Activated CD4-positive, alpha-beta T cell treated with anti-CD3 and anti-CD28 coated beads, Interleukin-2, amount 50 U/mL, for 24 hours (primary cell): Measurements from ENCODE around the gene APIP.

ENCODE experiments used
- DNase-seq, 2 donors: peaks; one replicate each; pipeline ENCODE4 v3.0.0-alpha.2; 2020; ENCODE audit warnings: low read depth in 1 of 2, low spot score in 1 of 2

The APIP gene

GRCh38 chr11:34844463-34845112 lies 71.6 kb downstream of the APIP start:
- DNase-seq = no peak

GRCh38 chr11:34843271-34843670 lies 72.9 kb downstream of the APIP start:
- DNase-seq = no peak

GRCh38 chr11:34840736-34841386 lies 75.3 kb downstream of the APIP start:
- DNase-seq = peak in 1 of 2 donors; percentile 16

GRCh38 chr11:34839969-34840368 lies 76.2 kb downstream of the APIP start:
- DNase-seq = no peak

GRCh38 chr11:34836958-34837856 lies 79.0 kb downstream of the APIP start:
- no peak for DNase-seq

- DNase-seq = no peak
These were observed 82.6 kb downstream of the APIP start for GRCh38 chr11:34833602-34834001.
